ENCODE results near the gene SBNO2. TPM values are rescaled to one million over a fixed set of nuclear protein-coding genes. Genes with fewer than 3 reads are reported as not detected.
A peak's percentile ranks its signal among the peaks of the same experiment; 100 is the strongest.

Gene SBNO2
- total and polyA plus RNA-seq, 2 donors, result 15.4 to 62.4 TPM

- Histone ChIP-seq H3K9me3 (ENCODE audit: control insufficient read depth in 2 of 2, insufficient read depth in 1 of 2, low read length in 1 of 2) (no peaks in the 10 kb centered on the region), H3K4me3 (ENCODE audit: low read length in 2 of 2) (peak overlapping the region; percentile 96 to 98), H3K27ac (ENCODE audit: low read depth in 1 of 2, low read length in 1 of 2) (peak overlapping the region; percentile 93 to 96), H3K27me3 (ENCODE audit: control insufficient read depth in 2 of 2, insufficient read depth in 1 of 2, low read length in 1 of 2) (peaks cover 0 to 27% of the 10 kb centered on the region in 2 donors), H3K36me3 (ENCODE audit: control insufficient read depth in 2 of 2, insufficient read depth in 2 of 2, low read length in 1 of 2) (peaks cover 40 to 51% of the 10 kb centered on the region in 2 donors), H3K4me1 (ENCODE audit: control insufficient read depth in 2 of 2, insufficient read depth in 2 of 2, low read length in 2 of 2) (peaks cover 32 to 57% of the 10 kb centered on the region in 2 donors)
- 37% methylated on average over 25 of the region's 25 CpGs for WGBS
- DNase-seq (ENCODE audit: low read depth in 6 of 9, low spot score in 9 of 9), result peak in 2 of 9 donors; percentile 61 to 75
Measured at GRCh38 chr19:1069009-1069779, 104.9 kb downstream of the SBNO2 start.

- peak overlapping the region; percentile 93 to 96 for H3K27ac ChIP-seq (ENCODE audit: low read depth in 1 of 2, low read length in 1 of 2)
- peak overlapping the region; percentile 96 to 98 for H3K4me3 ChIP-seq (ENCODE audit: low read length in 2 of 2)
- peaks cover 24 to 54% of the 10 kb centered on the region in 2 donors for H3K4me1 ChIP-seq (ENCODE audit: control insufficient read depth in 2 of 2, insufficient read depth in 2 of 2, low read length in 2 of 2)
- peak in 5 of 9 donors; percentile 73 to 92 (median 79) for DNase-seq (ENCODE audit: low read depth in 6 of 9, low spot score in 9 of 9)
- H3K36me3 ChIP-seq (ENCODE audit: control insufficient read depth in 2 of 2, insufficient read depth in 2 of 2, low read length in 1 of 2), result peaks cover 31 to 43% of the 10 kb centered on the region in 2 donors
- peaks cover 0 to 36% of the 10 kb centered on the region in 2 donors for H3K27me3 ChIP-seq (ENCODE audit: control insufficient read depth in 2 of 2, insufficient read depth in 1 of 2, low read length in 1 of 2)
- peaks cover 0 to 1% of the 10 kb centered on the region in 2 donors for H3K9me3 ChIP-seq (ENCODE audit: control insufficient read depth in 2 of 2, insufficient read depth in 1 of 2, low read length in 1 of 2)
- 30% methylated on average over 45 of the region's 45 CpGs for WGBS
Measured at GRCh38 chr19:1068009-1069001, 105.8 kb downstream of the SBNO2 start.

DNA sequence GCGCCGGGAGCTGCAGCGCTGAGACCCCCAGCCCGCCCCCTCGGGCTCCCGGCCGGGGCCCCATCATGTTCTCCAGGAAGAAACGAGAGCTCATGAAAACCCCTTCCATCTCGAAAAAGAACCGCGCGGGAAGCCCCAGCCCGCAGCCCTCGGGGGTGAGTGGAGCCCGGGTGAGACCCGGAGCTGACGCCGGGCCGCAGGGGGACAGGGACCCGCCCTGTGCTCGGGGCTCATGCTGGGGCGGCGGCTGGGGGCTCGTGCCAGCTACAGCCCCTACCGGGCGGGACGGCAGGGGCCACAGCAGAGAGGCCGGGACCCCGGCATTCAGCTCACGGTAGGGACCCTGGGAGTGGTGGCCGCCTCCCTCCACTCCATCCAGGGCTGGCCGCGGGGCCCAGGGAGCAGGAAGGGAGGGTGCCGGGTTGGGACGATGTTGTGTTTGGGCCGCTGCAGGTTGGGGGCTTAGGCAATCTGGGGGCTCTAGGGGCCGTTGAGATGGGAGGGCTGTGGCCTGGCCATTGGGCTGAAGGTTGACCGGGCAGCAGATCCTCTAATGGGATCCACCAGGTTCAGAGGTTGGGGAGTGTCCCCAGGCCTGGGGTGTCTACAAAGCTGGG, 106.6 kb downstream of the SBNO2 start:
- peaks cover 24 to 54% of the 10 kb centered on the region in 2 donors for H3K4me1 ChIP-seq (ENCODE audit: control insufficient read depth in 2 of 2, insufficient read depth in 2 of 2, low read length in 2 of 2)

GRCh38 chr19:1066748-1067340, 107.2 kb downstream of the SBNO2 start, which contains the start of gene ARHGAP45:
Gene ARHGAP45, plus strand, starts transcription at chr19:1067167. Its CDS starts 239 bp downstream, at chr19:1067406.
- Histone ChIP-seq H3K36me3 (ENCODE audit: control insufficient read depth in 2 of 2, insufficient read depth in 2 of 2, low read length in 1 of 2) (peaks cover 22 to 30% of the 10 kb centered on the region in 2 donors), H3K27ac (ENCODE audit: low read depth in 1 of 2, low read length in 1 of 2) (peak within 1 kb of the TSS; percentile 93 to 96), H3K9me3 (ENCODE audit: control insufficient read depth in 2 of 2, insufficient read depth in 1 of 2, low read length in 1 of 2) (peaks cover 1 to 8% of the 10 kb centered on the region in 2 donors), H3K27me3 (ENCODE audit: control insufficient read depth in 2 of 2, insufficient read depth in 1 of 2, low read length in 1 of 2) (peaks cover 0 to 35% of the 10 kb centered on the region in 2 donors), H3K4me1 (ENCODE audit: control insufficient read depth in 2 of 2, insufficient read depth in 2 of 2, low read length in 2 of 2) (peaks cover 24 to 54% of the 10 kb centered on the region in 2 donors), H3K4me3 (ENCODE audit: low read length in 2 of 2) (peak within 1 kb of the TSS; percentile 96 to 98)
- WGBS, result 3% methylated on average over 61 of the region's 61 CpGs
- DNase-seq (ENCODE audit: low read depth in 6 of 9, low spot score in 9 of 9), result peak in 6 of 9 donors; percentile 74 to 93 (median 83)

More for the DNA sequence above, 106.6 kb downstream of the SBNO2 start:
- peak overlapping the region; percentile 96 to 98 for H3K4me3 ChIP-seq (ENCODE audit: low read length in 2 of 2)
- WGBS, result under 1% methylated on average over 38 of the region's 38 CpGs
- H3K27me3 ChIP-seq (ENCODE audit: control insufficient read depth in 2 of 2, insufficient read depth in 1 of 2, low read length in 1 of 2), result peaks cover 0 to 35% of the 10 kb centered on the region in 2 donors
- peak overlapping the region; percentile 93 to 96 for H3K27ac ChIP-seq (ENCODE audit: low read depth in 1 of 2, low read length in 1 of 2)
- peaks cover 22 to 34% of the 10 kb centered on the region in 2 donors for H3K36me3 ChIP-seq (ENCODE audit: control insufficient read depth in 2 of 2, insufficient read depth in 2 of 2, low read length in 1 of 2)
- no peak for DNase-seq (ENCODE audit: low read depth in 6 of 9, low spot score in 9 of 9)
- H3K9me3 ChIP-seq (ENCODE audit: control insufficient read depth in 2 of 2, insufficient read depth in 1 of 2, low read length in 1 of 2), result peaks cover 1 to 7% of the 10 kb centered on the region in 2 donors

GRCh38 chr19:1066251-1066747, 107.8 kb downstream of the SBNO2 start:
- H3K4me3 ChIP-seq (ENCODE audit: low read length in 2 of 2), result peak overlapping the region; percentile 49 to 96
- WGBS, result 62% methylated on average over 17 of the region's 17 CpGs
- no peak for DNase-seq (ENCODE audit: low read depth in 6 of 9, low spot score in 9 of 9)
- H3K9me3 ChIP-seq (ENCODE audit: control insufficient read depth in 2 of 2, insufficient read depth in 1 of 2, low read length in 1 of 2), result peaks cover 1 to 8% of the 10 kb centered on the region in 2 donors
- peaks cover 20 to 26% of the 10 kb centered on the region in 2 donors for H3K36me3 ChIP-seq (ENCODE audit: control insufficient read depth in 2 of 2, insufficient read depth in 2 of 2, low read length in 1 of 2)
- peak overlapping the region; percentile 74 to 96 for H3K27ac ChIP-seq (ENCODE audit: low read depth in 1 of 2, low read length in 1 of 2)
- H3K27me3 ChIP-seq (ENCODE audit: control insufficient read depth in 2 of 2, insufficient read depth in 1 of 2, low read length in 1 of 2), result peaks cover 0 to 35% of the 10 kb centered on the region in 2 donors
- H3K4me1 ChIP-seq (ENCODE audit: control insufficient read depth in 2 of 2, insufficient read depth in 2 of 2, low read length in 2 of 2), result peaks cover 24 to 54% of the 10 kb centered on the region in 2 donors

- peaks cover 0 to 31% of the 10 kb centered on the region in 2 donors for H3K27me3 ChIP-seq (ENCODE audit: control insufficient read depth in 2 of 2, insufficient read depth in 1 of 2, low read length in 1 of 2)
- DNase-seq (ENCODE audit: low read depth in 6 of 9, low spot score in 9 of 9), result no peak
- no peak overlapping the region for H3K4me3 ChIP-seq (ENCODE audit: low read length in 2 of 2)
- H3K4me1 ChIP-seq (ENCODE audit: control insufficient read depth in 2 of 2, insufficient read depth in 2 of 2, low read length in 2 of 2), result peaks cover 24 to 51% of the 10 kb centered on the region in 2 donors
- H3K27ac ChIP-seq (ENCODE audit: low read depth in 1 of 2, low read length in 1 of 2), result no peak overlapping the region
- H3K36me3 ChIP-seq (ENCODE audit: control insufficient read depth in 2 of 2, insufficient read depth in 2 of 2, low read length in 1 of 2), result peaks cover 14 to 25% of the 10 kb centered on the region in 2 donors
- 94% methylated on average over 17 of the region's 17 CpGs for WGBS
- H3K9me3 ChIP-seq (ENCODE audit: control insufficient read depth in 2 of 2, insufficient read depth in 1 of 2, low read length in 1 of 2), result peaks cover 1 to 8% of the 10 kb centered on the region in 2 donors
Measured at GRCh38 chr19:1065606-1066109, 108.4 kb downstream of the SBNO2 start.

GRCh38 chr19:1064661-1065605, 109.1 kb downstream of the SBNO2 start:
- Histone ChIP-seq H3K27ac (ENCODE audit: low read depth in 1 of 2, low read length in 1 of 2) (no peak overlapping the region), H3K4me3 (ENCODE audit: low read length in 2 of 2) (peak overlapping the region in 1 of 2 donors; percentile 11), H3K4me1 (ENCODE audit: control insufficient read depth in 2 of 2, insufficient read depth in 2 of 2, low read length in 2 of 2) (peaks cover 24 to 49% of the 10 kb centered on the region in 2 donors), H3K9me3 (ENCODE audit: control insufficient read depth in 2 of 2, insufficient read depth in 1 of 2, low read length in 1 of 2) (peaks cover 1 to 8% of the 10 kb centered on the region in 2 donors), H3K27me3 (ENCODE audit: control insufficient read depth in 2 of 2, insufficient read depth in 1 of 2, low read length in 1 of 2) (peaks cover 0 to 28% of the 10 kb centered on the region in 2 donors), H3K36me3 (ENCODE audit: control insufficient read depth in 2 of 2, insufficient read depth in 2 of 2, low read length in 1 of 2) (peaks cover 11 to 18% of the 10 kb centered on the region in 2 donors)
- 18% methylated on average over 60 of the region's 60 CpGs for WGBS
- peak in 4 of 9 donors; percentile 56 to 83 (median 74) for DNase-seq (ENCODE audit: low read depth in 6 of 9, low spot score in 9 of 9)

Measured in thymus (tissue), 11 donors.